ENCODE measurements around the gene GATA2.

Gene GATA2

GRCh38 chr3:128432301-128432970, 60.6 kb downstream of the GATA2 start:
- Histone ChIP-seq H3K4me1 (peaks cover 12% of the 10 kb centered on the region), H3K9me3 (no peaks in the 10 kb centered on the region), H3K4me3 (peak overlapping the region; percentile 19), H3K27me3 (ENCODE audit: low read depth) (no peaks in the 10 kb centered on the region), H3K36me3 (replicated peaks) (no peaks in the 10 kb centered on the region)
- in situ Hi-C loops (cut with MboI; ENCODE audit: low sequenced_read_pairs), result loop anchor here (5.0 kb wide), 1 partner anchor 175 kb away; no protein-coding TSS in a partner anchor
- peak in 1 of 2 experiments; percentile 50 for DNase-seq (ENCODE audit: low spot score in 2 of 2)

GRCh38 chr3:128431803-128432300, 61.1 kb downstream of the GATA2 start:
- Histone ChIP-seq H3K4me1 (peaks cover 12% of the 10 kb centered on the region), H3K9me3 (no peaks in the 10 kb centered on the region), H3K36me3 (replicated peaks) (no peaks in the 10 kb centered on the region), H3K4me3 (no peak overlapping the region), H3K27me3 (ENCODE audit: low read depth) (no peaks in the 10 kb centered on the region)
- in situ Hi-C loops (cut with MboI; ENCODE audit: low sequenced_read_pairs), result loop anchor here (5.0 kb wide), 1 partner anchor 175 kb away; no protein-coding TSS in a partner anchor
- DNase-seq (ENCODE audit: low spot score in 2 of 2), result no peak

GRCh38 chr3:128430731-128431130, 62.3 kb downstream of the GATA2 start:
- no peak for DNase-seq (ENCODE audit: low spot score in 2 of 2)
- no peaks in the 10 kb centered on the region for H3K27me3 ChIP-seq (ENCODE audit: low read depth)
- in situ Hi-C loops (cut with MboI; ENCODE audit: low sequenced_read_pairs), result loop anchor here (5.0 kb wide), 1 partner anchor 177 kb away; no protein-coding TSS in a partner anchor

GRCh38 chr3:128430301-128430700, 62.7 kb downstream of the GATA2 start:
- Histone ChIP-seq H3K36me3 (replicated peaks) (no peaks in the 10 kb centered on the region), H3K27me3 (ENCODE audit: low read depth) (no peaks in the 10 kb centered on the region), H3K4me3 (no peak overlapping the region), H3K4me1 (peaks cover 15% of the 10 kb centered on the region), H3K9me3 (no peaks in the 10 kb centered on the region)
- in situ Hi-C loops (cut with MboI; ENCODE audit: low sequenced_read_pairs), result loop anchor here (5.0 kb wide), 1 partner anchor 177 kb away; no protein-coding TSS in a partner anchor
- DNase-seq (ENCODE audit: low spot score in 2 of 2), result no peak

More at GRCh38 chr3:128430731-128431130, 62.3 kb downstream of the GATA2 start:
- no peaks in the 10 kb centered on the region for H3K9me3 ChIP-seq
- peaks cover 15% of the 10 kb centered on the region for H3K4me1 ChIP-seq
- no peak overlapping the region for H3K4me3 ChIP-seq
- H3K36me3 ChIP-seq (replicated peaks), result no peaks in the 10 kb centered on the region

GRCh38 chr3:128429751-128430150, 63.2 kb downstream of the GATA2 start:
- H3K9me3 ChIP-seq, result no peaks in the 10 kb centered on the region
- H3K4me3 ChIP-seq, result no peak overlapping the region
- no peaks in the 10 kb centered on the region for H3K36me3 ChIP-seq (replicated peaks)
- peaks cover 15% of the 10 kb centered on the region for H3K4me1 ChIP-seq
- in situ Hi-C loops (cut with MboI; ENCODE audit: low sequenced_read_pairs), result loop anchor here (5.0 kb wide), 1 partner anchor 178 kb away; no protein-coding TSS in a partner anchor
- H3K27me3 ChIP-seq (ENCODE audit: low read depth), result no peaks in the 10 kb centered on the region
- no peak for DNase-seq (ENCODE audit: low spot score in 2 of 2)
